H1 (cell line): ENCODE data around the gene ING1. TPM values are rescaled to one million over a fixed set of nuclear protein-coding genes. Genes with fewer than 3 reads are reported as not detected.

Source experiments
- CTCF ChIA-PET: fragments of 300-600 bp; sonication (Branson Sonifier 250); formaldehyde crosslinking; loops from one replicate; lab custom pipeline; 2021; ENCODE audit not compliant: partially characterized antibody; lab: Charles Lee
- POLR2A ChIA-PET: fragments of 300-600 bp; sonication (Branson Sonifier 250); formaldehyde crosslinking; loops from one replicate; lab custom pipeline; 2021; ENCODE audit warnings: inconsistent platforms; ENCODE audit not compliant: partially characterized antibody; lab: Charles Lee
- DNase-seq, 2 experiments: peaks; one replicate each; pipeline versions ENCODE4 v3.0.0 to v3.0.0-alpha.2; 2010 to 2022; ENCODE audit warnings: low spot score in 2 of 2, low read depth in 1 of 2, mixed read lengths in 1 of 2
- FAIRE-seq: peaks from 2 replicates; lab custom pipeline; 2011; peaks lifted over from hg19 to GRCh38; lab: Jason Lieb, UNC
- H2AFZ ChIP-seq: 2 replicates; pipeline ENCODE4 v1.8.1; 2012; ENCODE audit warnings: low read length, inconsistent platforms
- H2AK5ac ChIP-seq: 2 replicates; pipeline ENCODE4 v1.6.1; 2013; ENCODE audit warnings: low read depth, low read length
- H2BK120ac ChIP-seq: replicated peaks from 2 replicates; pipeline ENCODE3; 2013; ENCODE audit warnings: low read depth, low read length, inconsistent platforms
- H2BK12ac ChIP-seq: 2 replicates; pipeline ENCODE4 v1.6.1; 2013; ENCODE audit warnings: low read depth, low read length
- H2BK15ac ChIP-seq: 2 replicates; pipeline ENCODE4 v1.6.1; 2013; ENCODE audit warnings: low read length
- H2BK20ac ChIP-seq: 2 replicates; pipeline ENCODE4 v1.6.1; 2013; ENCODE audit warnings: low read length
- H2BK5ac ChIP-seq: 2 replicates; pipeline ENCODE4 v1.6.1; 2013; ENCODE audit warnings: low read depth, low read length
- H3K14ac ChIP-seq: 2 replicates; pipeline ENCODE4 v1.6.1; 2013; ENCODE audit warnings: inconsistent platforms; ENCODE audit not compliant: insufficient read length
- H3K18ac ChIP-seq: 2 replicates; pipeline ENCODE4 v1.6.1; 2013; ENCODE audit warnings: low read length; ENCODE audit errors: extremely low read depth
- H3K23ac ChIP-seq: 2 replicates; pipeline ENCODE4 v1.6.1; 2013; ENCODE audit warnings: inconsistent platforms; ENCODE audit not compliant: insufficient read length
- H3K23me2 ChIP-seq: 2 replicates; pipeline ENCODE4 v1.6.1; 2013; ENCODE audit warnings: low read depth, low read length
- H3K27ac ChIP-seq: 2 replicates; pipeline ENCODE4 v1.6.1; 2011; ENCODE audit warnings: low read depth, low read length, inconsistent platforms
- H3K27me3 ChIP-seq, 4 experiments: replicated peaks in 1 of 4; 1 replicate in 1 of 4; 2 replicates in 3 of 4; pipeline versions ENCODE4 v1.6.1 to v1.8.1; 2011 to 2013; ENCODE audit warnings: low read length in 3 of 4, mild to moderate bottlenecking in 3 of 4, inconsistent platforms in 2 of 4, mixed read lengths in 2 of 4, moderate library complexity in 1 of 4; ENCODE audit not compliant: control insufficient read depth in 3 of 4, insufficient read depth in 3 of 4; ENCODE audit errors: extremely low read depth in 1 of 4
- H3K36me3 ChIP-seq, 4 experiments: 2 replicates each; pipeline versions ENCODE4 v1.6.1 to v1.8.1; 2011 to 2013; ENCODE audit warnings: mild to moderate bottlenecking in 4 of 4, low read length in 3 of 4, moderate library complexity in 2 of 4, control low read depth in 1 of 4, inconsistent platforms in 1 of 4; ENCODE audit not compliant: insufficient read depth in 4 of 4, control insufficient read depth in 2 of 4
- H3K4ac ChIP-seq: replicated peaks from 2 replicates; pipeline ENCODE3; 2013; ENCODE audit warnings: low read length, low read depth, mixed read lengths, inconsistent platforms; ENCODE audit not compliant: insufficient read length
- H3K4me1 ChIP-seq, 4 experiments: replicated peaks in 1 of 4; 1 replicate in 1 of 4; 2 replicates in 3 of 4; pipeline versions ENCODE4 v1.6.1 to v1.8.1; 2011 to 2013; ENCODE audit warnings: low read length in 3 of 4, inconsistent platforms in 2 of 4, mixed read lengths in 1 of 4; ENCODE audit not compliant: insufficient read depth in 4 of 4, control insufficient read depth in 3 of 4
- H3K4me2 ChIP-seq, 2 experiments: 2 replicates each; pipeline versions ENCODE4 v1.6.1 to v1.8.1; 2011 to 2013; ENCODE audit warnings: low read depth in 2 of 2, low read length in 2 of 2, control low read depth in 1 of 2, inconsistent platforms in 1 of 2, mild to moderate bottlenecking in 1 of 2; ENCODE audit not compliant: insufficient read depth in 1 of 2
- H3K4me3 ChIP-seq, 4 experiments: fragments of 200-600, 300-600 bp in 1 of 4; sonication (generic), shearing (Covaris generic), sonication (Bioruptor Twin) in 1 of 4; 2 replicates each; pipeline versions ENCODE4 v1.5.1 to v1.8.1; 2011 to 2016; ENCODE audit warnings: low read length in 4 of 4, low read depth in 3 of 4, control low read depth in 2 of 4, inconsistent platforms in 2 of 4, mild to moderate bottlenecking in 2 of 4, mixed read lengths in 1 of 4, moderate library complexity in 1 of 4; ENCODE audit not compliant: insufficient read depth in 2 of 4; ENCODE audit errors: extremely low read depth in 1 of 4
- H3K56ac ChIP-seq: replicated peaks from 2 replicates; pipeline ENCODE3; 2013; ENCODE audit warnings: low read depth, mild to moderate bottlenecking, mixed read lengths, low read length, inconsistent platforms; ENCODE audit not compliant: insufficient read length
- H3K79me1 ChIP-seq: 2 replicates; pipeline ENCODE4 v1.6.1; 2013; ENCODE audit warnings: low read depth, low read length, control low read depth
- H3K79me2 ChIP-seq, 2 experiments: 2 replicates each; pipeline versions ENCODE4 v1.6.1 to v1.8.1; 2012 to 2013; ENCODE audit warnings: low read length in 2 of 2, mild to moderate bottlenecking in 2 of 2, inconsistent platforms in 1 of 2; ENCODE audit not compliant: insufficient read depth in 2 of 2, control insufficient read depth in 1 of 2
- H3K9ac ChIP-seq, 4 experiments: replicated peaks in 1 of 4; 1 replicate in 1 of 4; 2 replicates in 3 of 4; pipeline versions ENCODE4 v1.6.1 to v1.8.1; 2011 to 2013; ENCODE audit warnings: low read depth in 3 of 4, low read length in 3 of 4, control low read depth in 2 of 4, mild to moderate bottlenecking in 2 of 4, moderate library complexity in 2 of 4, inconsistent platforms in 1 of 4; ENCODE audit errors: extremely low read depth in 1 of 4
- H3K9me3 ChIP-seq, 2 experiments: 2 replicates each; pipeline versions ENCODE4 v1.6.1 to v1.8.1; 2012 to 2013; ENCODE audit warnings: mild to moderate bottlenecking in 2 of 2, moderate library complexity in 2 of 2, control low read depth in 1 of 2, inconsistent platforms in 1 of 2, low read depth in 1 of 2, low read length in 1 of 2, mixed read lengths in 1 of 2; ENCODE audit not compliant: insufficient read depth in 2 of 2
- H4K20me1 ChIP-seq, 2 experiments: replicated peaks in 1 of 2; 2 replicates each; pipeline versions ENCODE3 to v1.8.1; 2011 to 2013; ENCODE audit warnings: inconsistent platforms in 2 of 2, low read length in 2 of 2, mild to moderate bottlenecking in 1 of 2; ENCODE audit not compliant: insufficient read depth in 2 of 2, control insufficient read depth in 1 of 2
- H4K5ac ChIP-seq: 2 replicates; pipeline ENCODE4 v1.6.1; 2013; ENCODE audit warnings: low read length, low read depth, mixed read lengths, inconsistent platforms; ENCODE audit not compliant: insufficient read length
- H4K8ac ChIP-seq: 2 replicates; pipeline ENCODE4 v1.8.0; 2013; ENCODE audit warnings: mild to moderate bottlenecking, moderate library complexity, low read length, inconsistent platforms; ENCODE audit not compliant: insufficient read depth; ENCODE audit errors: extremely low read depth
- H4K91ac ChIP-seq: replicated peaks from 2 replicates; pipeline ENCODE3; 2013; ENCODE audit warnings: low read length, mixed read lengths, inconsistent platforms; ENCODE audit not compliant: insufficient read length
- ATF3 ChIP-seq: IDR thresholded peaks from 2 replicates; pipeline ENCODE4 v1.6.1; 2011; ENCODE audit warnings: low read depth, mild to moderate bottlenecking, low read length; ENCODE audit not compliant: insufficient read depth
- PHF8 ChIP-seq: fragments of 200-600 bp; sonication (generic); conservative IDR thresholded peaks from 2 replicates; pipeline ENCODE4 v1.7.1; 2012; ENCODE audit warnings: low read depth, mild to moderate bottlenecking, inconsistent platforms, low read length, moderate library complexity
- POLR2AphosphoS5 ChIP-seq: IDR thresholded peaks from 2 replicates; pipeline ENCODE4 v1.6.1; 2011; ENCODE audit warnings: low read depth, low read length
- SIN3A ChIP-seq, 2 experiments: IDR thresholded peaks in 1 of 2; conservative IDR thresholded peaks in 1 of 2; 2 replicates each; pipeline ENCODE4 v1.6.1; 2011 to 2012; ENCODE audit warnings: low read length in 2 of 2, improper control_type of control experiment in 1 of 2, low read depth in 1 of 2, mild to moderate bottlenecking in 1 of 2
- WGBS, 2 experiments: shearing (Covaris generic) in 1 of 2; methylation state at CpG; one replicate each; pipeline versions ENCODE4 v1.1.6 to v1.1.7; 2013 to 2015; ENCODE audit warnings: low lambda C conversion rate in 2 of 2, mixed read lengths in 2 of 2, inconsistent platforms in 1 of 2, low coverage in 1 of 2, missing lambda C conversion rate in 1 of 2; ENCODE audit not compliant: insufficient replicate concordance in 2 of 2, insufficient coverage in 1 of 2, insufficient read length in 1 of 2; ENCODE audit errors: extremely low coverage in 1 of 2, missing lambda C conversion rate in 1 of 2; 5-methylcytosine and 5-hydroxymethylcytosine counted together
- polyA plus RNA-seq, 7 experiments: library from polyadenylated mRNA; depleted of rRNA in 3 of 7; stranded (reverse) in 5 of 7; unstranded in 2 of 7; fragments of >200 nt in 5 of 7; fragments of 200-250 nt in 2 of 7; gene quantifications; 1 replicate in 5 of 7; 2 replicates in 1 of 7; 4 replicates in 1 of 7; pipeline versions ENCODE4 v1.2.1 to v1.2.3, GENCODE V29; 2011 to 2013; ENCODE audit warnings: missing spikeins in 2 of 7, mixed read lengths in 2 of 7
- total RNA-seq: library from RNA; stranded (reverse); fragmentation: NEBNext Ultra II Directional; extraction: Animal tissue kit (Norgen Biotek cat#: 25700); gene quantifications from 2 replicates; pipeline ENCODE4 v1.2.1, GENCODE V29; 2021

Gene ING1
- total and polyA plus RNA-seq, 2 of the 8 experiments (the other 6 are each of a cell fraction or from before 2014, with no cell fraction given): 22.3 to 26.6 TPM

- Histone ChIP-seq H3K27me3 (no peaks in the 10 kb centered on the region), H3K4ac (peak overlapping the region; percentile 89), H2AFZ (peak overlapping the region; percentile 48; the same call in 1 of the 2 replicates), H2BK5ac (peak overlapping the region; percentile 92), H4K8ac (peak overlapping the region; percentile 86), H2BK20ac (peak overlapping the region; percentile 66), H3K79me1 (peaks cover 10% of the 10 kb centered on the region), H3K23ac (no peak overlapping the region), H4K91ac (peak overlapping the region; percentile 97), H3K23me2 (peaks cover 11% of the 10 kb centered on the region), H3K79me2 (peaks cover 0 to 10% of the 10 kb centered on the region in 2 experiments; a peak in 2 of 4 replicates), H2BK120ac (peak overlapping the region; percentile 91), H2BK12ac (peak overlapping the region; percentile 91; the same call in 1 of the 2 replicates), H3K4me1 (peaks cover 0 to 14% (median 6%) of the 10 kb centered on the region in 4 experiments; a peak in 4 of 7 replicates), H3K9ac (peak overlapping the region in 3 of 4 experiments; percentile 42 to 49 (median 45); a peak in 6 of 7 replicates), H2BK15ac (peak overlapping the region; percentile 98; the same call in 1 of the 2 replicates), H4K5ac (no peak overlapping the region), H4K20me1 (peaks cover 0 to 5% of the 10 kb centered on the region in 2 experiments), H3K4me3 (peak overlapping the region; percentile 53 to 96 (median 68)), H3K18ac (0 out of 2 replicates have a peak overlapping the region, but pooled peaks have one; percentile 66), H2AK5ac (peak overlapping the region; percentile 98), H3K36me3 (peaks cover 0 to 2% (median 0%) of the 10 kb centered on the region in 4 experiments; a peak in 1 of 8 replicates), H3K27ac (peak overlapping the region; percentile 42; the same call in 1 of the 2 replicates), H3K14ac (peak overlapping the region; percentile 67), H3K4me2 (peak overlapping the region; percentile 56 to 81), H3K56ac (no peak overlapping the region), H3K9me3 (no peaks in the 10 kb centered on the region)
- no peak for FAIRE-seq
- DNase-seq: no peak
- POLR2A ChIA-PET: interaction anchor here (0.9 to 6.5 kb wide), 5 partner anchors 8 to 361 kb away, joined by 3 to 43 read pairs (median 5); partner anchors contain the start of gene ANKRD10
- CTCF ChIA-PET: interaction anchor here (0.7 to 1.7 kb wide), 3 partner anchors 10 to 26 kb away, joined by 4 to 5 read pairs (median 4); no protein-coding TSS in a partner anchor
- WGBS, 2 experiments: 63% methylated on average over 8 of the region's 8 CpGs; no CpG with 5 or more reads in 1 of the 2 experiments
- TF ChIP-seq POLR2AphosphoS5 (0 out of 2 replicates have a peak, but pooled peaks have one; percentile 5), SIN3A (conservative IDR thresholded peaks at IDR 0.05 in 1 of 2, IDR thresholded peaks at IDR 0.05 in 1 of 2; ENCODE audit: low read depth in 1 of 2, low read length in 2 of 2) (no peak), ATF3 (no peak), PHF8 (peak; percentile 7; the same call in 1 of the 2 replicates)
These were observed 6.7 kb upstream of the ING1 start for GRCh38 chr13:110706570-110707372.
